ENCODE data around the gene ADAM10. TPM values are rescaled to one million over a fixed set of nuclear protein-coding genes. Genes with fewer than 3 reads are reported as not detected.

The ADAM10 gene
- total RNA-seq, 1 experiment from 2014 or later: 159 TPM

GRCh38 chr15:58715266-58715917, 34.1 kb downstream of the ADAM10 start:
- Mint-ChIP-seq H3K27me3 (ENCODE audit: low read depth) (no peaks in the 10 kb centered on the region), H3K9me3 (no peaks in the 10 kb centered on the region), H3K4me3 (no peak overlapping the region), H3K36me3 (ENCODE audit: insufficient read depth in 1 of 3, low read depth in 3 of 3) (peaks cover 5 to 18% (median 11%) of the 10 kb centered on the region in 3 experiments; a peak in 6 of 7 replicates), H3K4me1 (peaks cover 5 to 7% of the 10 kb centered on the region in 2 experiments), H3K27ac (peak overlapping the region in 2 of 3 experiments; percentile 9 to 35; a peak in 1 of 7 replicates)
- H2BK12ac ChIP-seq (ENCODE audit: insufficient read length, low read depth, low read length): no peak overlapping the region
- H3K4ac ChIP-seq (ENCODE audit: low read depth, low read length): no peak overlapping the region
- no peak overlapping the region for H2AK5ac ChIP-seq (ENCODE audit: insufficient read length, low read length)
- no peaks in the 10 kb centered on the region for H3K23me2 ChIP-seq (ENCODE audit: insufficient read length, low read depth, low read length, poor library complexity, severe bottlenecking)
- H3K14ac ChIP-seq (ENCODE audit: insufficient read depth, low read length): no peak overlapping the region
- whole genome bisulfite sequencing (ENCODE audit: extremely low coverage, insufficient read length, low lambda C conversion rate): no CpG with 5 or more reads among the region's 3 CpGs
- H3K9me3 ChIP-seq (ENCODE audit: control insufficient read depth, low read depth, low read length): no peaks in the 10 kb centered on the region
- H3K4me1 ChIP-seq (ENCODE audit: insufficient read depth, low read length): no peaks in the 10 kb centered on the region
- H3K27ac ChIP-seq (ENCODE audit: insufficient read length, low read depth, low read length): no peak overlapping the region
- no peak overlapping the region for H2BK15ac ChIP-seq (ENCODE audit: low read depth, low read length)
- H4K5ac ChIP-seq (ENCODE audit: insufficient read length, low read depth, low read length): no peak overlapping the region
- H4K91ac ChIP-seq (ENCODE audit: insufficient read length, low read depth, low read length): no peak overlapping the region
- no peak for DNase-seq
- no peaks in the 10 kb centered on the region for H3K27me3 ChIP-seq (ENCODE audit: insufficient read depth, low read length)
- no peak overlapping the region for H3K18ac ChIP-seq (ENCODE audit: insufficient read length, low read depth, low read length)
- no peak overlapping the region for H2BK5ac ChIP-seq (ENCODE audit: insufficient read length, low read length)
- H2AFZ ChIP-seq (ENCODE audit: low read length): no peak overlapping the region
- H3K23ac ChIP-seq (ENCODE audit: insufficient read length, low read depth, low read length): no peak overlapping the region
- H3K9ac ChIP-seq (ENCODE audit: extremely low read depth, insufficient read length, low read length): no peak overlapping the region
- no peak overlapping the region for H3K56ac ChIP-seq (ENCODE audit: insufficient read length, low read depth, low read length)
- no peak for TF ChIP-seq CTCF (conservative IDR thresholded peaks at IDR 0.05)
- H3K79me1 ChIP-seq (ENCODE audit: insufficient read depth, low read depth, low read length, poor library complexity, severe bottlenecking): peaks cover 9% of the 10 kb centered on the region
- H3K79me2 ChIP-seq (ENCODE audit: insufficient read depth, low read length): peaks cover 2% of the 10 kb centered on the region; the same call in 1 of the 2 replicates
- H4K8ac ChIP-seq (replicated peaks; ENCODE audit: insufficient read length, low read depth, low read length): no peak overlapping the region
- H4K20me1 ChIP-seq (ENCODE audit: control insufficient read depth, insufficient read depth, insufficient read length): no peaks in the 10 kb centered on the region
- H2BK120ac ChIP-seq (ENCODE audit: low read depth, low read length, poor library complexity, severe bottlenecking): no peak overlapping the region
- H3K4me2 ChIP-seq (ENCODE audit: insufficient read depth, insufficient read length, low read length): no peak overlapping the region
- no peak overlapping the region for H2BK20ac ChIP-seq (ENCODE audit: low read depth, low read length, poor library complexity, severe bottlenecking)
- H3T11ph ChIP-seq (ENCODE audit: low read length): no peak overlapping the region

Measured in H9 (cell line).